HepG2 (cell line): ENCODE data around the gene ETFA. TPM values are rescaled to one million over a fixed set of nuclear protein-coding genes. Genes with fewer than 3 reads are reported as not detected.

Experiments used
- ATAC-seq: fragments of 200-7000 bp; cut with Tn5 transposase; 3 replicates; pipeline ENCODE4 v1.9.1; 2020; ENCODE audit warnings: mild to moderate bottlenecking, moderate library complexity
- BruUV-seq: library from RNA; stranded (reverse); fragments of 400-500 nt; replicated peaks from 2 replicates; lab custom pipeline; 2021; lab: Mats Ljungman, UMichigan
- CTCF ChIA-PET: fragments of 300-600 bp; formaldehyde crosslinking; extraction: SDS; loops from one replicate; lab custom pipeline; 2021; ENCODE audit warnings: low total read pairs, inconsistent platforms, low intra/inter-chr PET ratio; lab: Yijun Ruan, JAX
- POLR2A ChIA-PET: fragments of 350-600 bp; sonication (Branson Sonifier 250); formaldehyde crosslinking; loops from one replicate; lab custom pipeline; 2020; ENCODE audit warnings: antibody characterized with exemption, inconsistent platforms; lab: Yijun Ruan, JAX
- DNase-seq: peaks from one replicate; pipeline ENCODE4 v3.0.0-alpha.2; 2015; ENCODE audit warnings: low spot score
- FAIRE-seq: peaks from 3 replicates; lab custom pipeline; 2011; peaks lifted over from hg19 to GRCh38; lab: Jason Lieb, UNC
- H2AFZ ChIP-seq: one replicate; pipeline ENCODE4 v1.6.1; 2011; ENCODE audit warnings: low read length, inconsistent platforms
- H3K27ac ChIP-seq: fragments of 300-600 bp; 3 replicates; pipeline ENCODE4 v1.8.0; 2011; ENCODE audit warnings: mixed run types, mild to moderate bottlenecking, mixed read lengths, low read length, inconsistent platforms; ENCODE audit not compliant: insufficient read depth; ENCODE audit errors: extremely low read length
- H3K27me3 ChIP-seq, 2 experiments: fragments of 200-600 bp in 1 of 2; 2 replicates in 1 of 2; 3 replicates in 1 of 2; pipeline versions ENCODE4 v1.6.0 to v1.8.0; 2011; ENCODE audit warnings: low read length in 2 of 2, mild to moderate bottlenecking in 2 of 2, moderate library complexity in 2 of 2, inconsistent platforms in 1 of 2; ENCODE audit not compliant: insufficient read depth in 2 of 2, control insufficient read depth in 1 of 2
- H3K36me3 ChIP-seq, 2 experiments: fragments of 200-600 bp in 1 of 2; replicated peaks in 1 of 2; 2 replicates in 1 of 2; 3 replicates in 1 of 2; pipeline versions ENCODE4 v1.5.1 to v1.8.0; 2011; ENCODE audit warnings: low read length in 2 of 2, inconsistent platforms in 1 of 2; ENCODE audit not compliant: insufficient read depth in 2 of 2, control insufficient read depth in 1 of 2
- H3K4me1 ChIP-seq: 2 replicates; pipeline ENCODE4 v1.5.1; 2012; ENCODE audit warnings: low read length, inconsistent platforms; ENCODE audit not compliant: insufficient read depth
- H3K4me2 ChIP-seq: 2 replicates; pipeline ENCODE4 v1.6.0; 2011; ENCODE audit warnings: low read depth, low read length, inconsistent platforms
- H3K4me3 ChIP-seq, 3 experiments: fragments of 200-600 bp in 1 of 3; sonication (generic), shearing (Covaris generic) in 1 of 3; replicated peaks in 1 of 3; 2 replicates each; pipeline ENCODE4 v1.5.1; 2011 to 2016; ENCODE audit warnings: low read length in 3 of 3, inconsistent platforms in 2 of 3, low read depth in 2 of 3, mild to moderate bottlenecking in 2 of 3, control low read depth in 1 of 3, mixed read lengths in 1 of 3; ENCODE audit not compliant: insufficient read depth in 1 of 3
- H3K79me2 ChIP-seq: one replicate; pipeline ENCODE4 v1.6.1; 2011; ENCODE audit warnings: low read length, inconsistent platforms; ENCODE audit not compliant: insufficient read depth
- H3K9ac ChIP-seq: 2 replicates; pipeline ENCODE4 v1.6.0; 2011; ENCODE audit warnings: mild to moderate bottlenecking, low read depth, low read length, inconsistent platforms; ENCODE audit not compliant: insufficient read depth
- H3K9me3 ChIP-seq: 2 replicates; pipeline ENCODE4 v1.5.1; 2012; ENCODE audit warnings: mild to moderate bottlenecking, low read length
- H4K20me1 ChIP-seq: 2 replicates; pipeline ENCODE4 v1.6.0; 2011; ENCODE audit warnings: inconsistent platforms, mild to moderate bottlenecking, low read length, moderate library complexity; ENCODE audit not compliant: insufficient read depth
- CEBPB ChIP-seq: IDR thresholded peaks from 2 replicates; pipeline ENCODE4 v1.6.1; 2011; ENCODE audit warnings: low read depth, low read length, improper control_type of control experiment, borderline replicate concordance
- FOXM1 ChIP-seq: sonication (generic); formaldehyde crosslinking; IDR thresholded peaks from 2 replicates; pipeline ENCODE4 v1.5.0; 2020; ENCODE audit warnings: missing genetic modification reagents
- GTF2F1 ChIP-seq: fragments of 150-350 bp; IDR thresholded peaks from 2 replicates; pipeline ENCODE4 v1.6.1; 2014; ENCODE audit warnings: low read length
- KDM3A ChIP-seq: IDR thresholded peaks from 2 replicates; pipeline ENCODE4 v1.6.1; 2018; ENCODE audit warnings: low read depth, missing compliant biosample characterization
- MIXL1 ChIP-seq: IDR thresholded peaks from 2 replicates; pipeline ENCODE4 v1.6.1; 2016
- NAIF1 ChIP-seq: sonication (generic); formaldehyde crosslinking; IDR thresholded peaks from 2 replicates; pipeline ENCODE4 v1.5.0; 2020; ENCODE audit warnings: mild to moderate bottlenecking, missing genetic modification reagents, borderline replicate concordance
- POLR2A ChIP-seq, 2 experiments: IDR thresholded peaks; 2 replicates each; pipeline ENCODE4 v1.6.1; 2011; ENCODE audit warnings: low read depth in 2 of 2, low read length in 2 of 2, mild to moderate bottlenecking in 1 of 2, moderate library complexity in 1 of 2; ENCODE audit not compliant: insufficient read depth in 1 of 2
- ZNF253 ChIP-seq: sonication (generic); formaldehyde crosslinking; IDR thresholded peaks from 2 replicates; pipeline ENCODE4 v1.8.0; 2022; ENCODE audit warnings: mild to moderate bottlenecking, missing genetic modification reagents, borderline replicate concordance
- ZNF441 ChIP-seq: sonication (generic); formaldehyde crosslinking; IDR thresholded peaks from 2 replicates; pipeline ENCODE4 v1.7.0; 2021; ENCODE audit warnings: missing genetic modification reagents, borderline replicate concordance
- ZNF510 ChIP-seq: sonication (generic); formaldehyde crosslinking; IDR thresholded peaks from 2 replicates; pipeline ENCODE4 v1.4.0; 2020; ENCODE audit warnings: low read depth, mild to moderate bottlenecking, missing genetic modification reagents
- ZNF547 ChIP-seq: sonication (generic); formaldehyde crosslinking; IDR thresholded peaks from 2 replicates; pipeline ENCODE4 v1.5.1; 2020; ENCODE audit warnings: mild to moderate bottlenecking, missing genetic modification reagents
- ZNF563 ChIP-seq: sonication (generic); formaldehyde crosslinking; IDR thresholded peaks from 2 replicates; pipeline ENCODE4 v1.8.0; 2022; ENCODE audit warnings: mild to moderate bottlenecking, moderate library complexity, missing genetic modification reagents
- ZNF790 ChIP-seq: sonication (generic); formaldehyde crosslinking; IDR thresholded peaks from 2 replicates; pipeline ENCODE4 v1.8.0; 2022; ENCODE audit warnings: missing genetic modification reagents, mild to moderate bottlenecking, borderline replicate concordance
- WGBS: methylation state at CpG from one replicate; pipeline ENCODE4 v1.1.6; 2017; ENCODE audit warnings: low lambda C conversion rate; 5-methylcytosine and 5-hydroxymethylcytosine counted together
- in situ Hi-C: cut with HindIII; loops from 2 replicates; pipeline ENCODE4 v1.10.0; 2017; ENCODE audit warnings: low pct_unique_long_range_greater_than_20kb; ENCODE audit not compliant: extremely low pct_ligation_motif_present
- intact Hi-C: fragments of 100-400 bp; cut with micrococcal nuclease; formaldehyde crosslinking; loops from one replicate; pipeline ENCODE4 v1.10.0; 2022; ENCODE audit not compliant: unreplicated experiment
- polyA plus RNA-seq, 8 experiments: library from polyadenylated mRNA; depleted of rRNA in 3 of 8; stranded (reverse) in 7 of 8; unstranded in 1 of 8; fragments of >200 nt; fragmentation: Illumina TruSeq in 4 of 8; extraction: Trizol in 4 of 8; gene quantifications; 2 replicates each; pipeline versions ENCODE4 v1.2.1 to v1.2.3, GENCODE V29; 2011 to 2016; ENCODE audit warnings: low read depth in 4 of 8, missing spikeins in 1 of 8, mixed read lengths in 1 of 8; ENCODE audit not compliant: insufficient read depth in 1 of 8
- total RNA-seq, 5 experiments: library from RNA; depleted of rRNA; stranded (reverse); fragments of >200 nt; fragmentation: Illumina TruSeq; extraction: Trizol; gene quantifications; 2 replicates each; pipeline ENCODE4 v1.2.3, GENCODE V29; 2016; ENCODE audit warnings: low read depth in 1 of 5
- TF ChIP-seq, protein P1 (sequence below): sonication (generic); formaldehyde crosslinking; IDR thresholded peaks from 2 replicates; pipeline ENCODE4 v1.5.1; 2020; ENCODE audit warnings: missing genetic modification reagents, mild to moderate bottlenecking, borderline replicate concordance
- TF ChIP-seq, protein P2 (sequence below): sonication (generic); formaldehyde crosslinking; IDR thresholded peaks from 2 replicates; pipeline ENCODE4 v1.5.1; 2020; ENCODE audit warnings: mild to moderate bottlenecking, missing genetic modification reagents
- TF ChIP-seq, protein P3 (sequence below): sonication (generic); formaldehyde crosslinking; IDR thresholded peaks from 2 replicates; pipeline ENCODE4 v1.8.1; 2023; ENCODE audit warnings: mild to moderate bottlenecking, inconsistent platforms, moderate library complexity, missing genetic modification reagents, borderline replicate concordance

ETFA gene
- total and polyA plus RNA-seq, 2 of the 13 experiments (the other 11 are each of a cell fraction or from before 2014, with no cell fraction given): 291 to 396 TPM

DNA sequence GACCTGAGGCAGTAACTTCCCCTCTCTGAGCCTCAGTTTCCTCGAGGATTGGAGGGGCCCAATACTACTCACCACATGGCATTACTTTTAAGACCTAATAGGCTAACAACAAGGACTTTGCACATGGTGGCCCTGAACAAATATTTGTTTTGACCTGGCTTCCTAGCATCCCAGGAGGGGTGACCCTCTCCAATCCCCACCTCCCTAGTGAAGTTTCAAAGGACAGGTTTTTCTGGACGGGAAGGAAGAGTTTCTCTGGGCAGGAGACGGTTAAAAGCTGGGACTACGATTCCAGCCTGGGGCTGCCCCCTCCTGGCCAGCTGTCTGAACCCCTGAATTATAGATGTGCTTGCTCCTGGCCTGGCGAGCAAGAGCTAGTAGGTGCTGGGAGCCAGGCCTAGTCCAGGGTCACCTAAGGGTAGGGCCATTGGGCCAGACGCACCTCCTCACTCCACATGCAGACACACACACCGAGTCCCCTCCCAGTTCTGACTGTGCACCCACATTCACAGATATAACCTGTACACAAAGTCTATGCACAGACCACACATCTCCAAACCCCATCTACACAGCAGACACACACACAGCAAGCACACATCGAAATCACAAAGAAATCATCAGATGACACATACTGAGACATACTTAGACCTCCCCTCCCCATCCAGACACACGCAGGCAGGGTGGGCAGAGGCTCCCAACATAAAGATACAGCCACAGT, 22.6 kb upstream of the ETFA start (continued):
- TF ChIP-seq, protein P1, sequence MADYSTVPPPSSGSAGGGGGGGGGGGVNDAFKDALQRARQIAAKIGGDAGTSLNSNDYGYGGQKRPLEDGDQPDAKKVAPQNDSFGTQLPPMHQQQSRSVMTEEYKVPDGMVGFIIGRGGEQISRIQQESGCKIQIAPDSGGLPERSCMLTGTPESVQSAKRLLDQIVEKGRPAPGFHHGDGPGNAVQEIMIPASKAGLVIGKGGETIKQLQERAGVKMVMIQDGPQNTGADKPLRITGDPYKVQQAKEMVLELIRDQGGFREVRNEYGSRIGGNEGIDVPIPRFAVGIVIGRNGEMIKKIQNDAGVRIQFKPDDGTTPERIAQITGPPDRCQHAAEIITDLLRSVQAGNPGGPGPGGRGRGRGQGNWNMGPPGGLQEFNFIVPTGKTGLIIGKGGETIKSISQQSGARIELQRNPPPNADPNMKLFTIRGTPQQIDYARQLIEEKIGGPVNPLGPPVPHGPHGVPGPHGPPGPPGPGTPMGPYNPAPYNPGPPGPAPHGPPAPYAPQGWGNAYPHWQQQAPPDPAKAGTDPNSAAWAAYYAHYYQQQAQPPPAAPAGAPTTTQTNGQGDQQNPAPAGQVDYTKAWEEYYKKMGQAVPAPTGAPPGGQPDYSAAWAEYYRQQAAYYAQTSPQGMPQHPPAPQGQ: 0 out of 2 replicates have a peak, but pooled peaks have one; percentile 76
- TF ChIP-seq NAIF1 (CRISPR knock-in tag) (no peak), KDM3A (CRISPR knock-in tag) (peak; percentile 33; the same call in 1 of the 2 replicates)
- TF ChIP-seq, all 625 proteins: peak for 135

DNA sequence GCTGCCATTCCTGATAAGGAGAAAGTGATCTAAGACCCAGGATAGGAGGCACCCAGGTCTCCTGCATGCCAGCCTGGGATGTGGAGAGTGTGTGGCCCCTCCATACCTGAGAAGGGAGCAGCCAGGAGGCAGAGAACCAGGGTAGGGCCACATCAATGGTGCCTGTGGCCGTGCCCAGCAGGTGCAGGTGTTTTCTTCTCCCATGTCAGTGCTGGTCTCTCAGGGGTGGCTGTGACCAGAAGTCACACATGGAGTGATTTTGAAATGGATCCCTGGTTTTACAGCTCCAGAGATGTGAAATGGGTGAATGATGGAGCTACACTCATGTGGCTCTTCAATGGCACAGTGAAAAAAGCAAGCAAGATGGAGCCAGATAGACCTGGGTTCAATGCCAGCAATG, 22.0 kb upstream of the ETFA start:
- no peak overlapping the region for H3K9ac ChIP-seq
- intact Hi-C loops: loop anchor here (5.0 to 10.0 kb wide), 3 partner anchors 49 to 141 kb away; no protein-coding TSS in a partner anchor
- 14% methylated on average over 1 of the region's 1 CpG for WGBS
- DNase-seq (no peak), ATAC-seq (peak; percentile 3; the same call in 2 of the 3 replicates), FAIRE-seq (no peak)
- no peaks in the 10 kb centered on the region; a peak in 3 of 5 replicates for H3K27me3 ChIP-seq
- peak overlapping the region; percentile 43 for H3K27ac ChIP-seq
- peak overlapping the region; percentile 78 for H3K4me2 ChIP-seq
- H2AFZ ChIP-seq: no peak overlapping the region
- H4K20me1 ChIP-seq: no peaks in the 10 kb centered on the region
- peak overlapping the region in 1 of 3 experiments; percentile 61; a peak in 2 of 6 replicates for H3K4me3 ChIP-seq
- BruUV-seq: no TSS peak
- H3K4me1 ChIP-seq: peaks cover 41% of the 10 kb centered on the region
- H3K36me3 ChIP-seq: no peaks in the 10 kb centered on the region
- CTCF ChIA-PET: interaction anchor here (1.2 kb wide), 1 partner anchor 143 kb away, joined by 4 read pairs; no protein-coding TSS in a partner anchor
- in situ Hi-C loops: loop anchor here (5.0 kb wide), 2 partner anchors 96 to 141 kb away; no protein-coding TSS in a partner anchor
- H3K79me2 ChIP-seq: peaks cover 17% of the 10 kb centered on the region
- H3K9me3 ChIP-seq: no peaks in the 10 kb centered on the region
- POLR2A ChIA-PET: interaction anchor here (0.9 to 5.5 kb wide), 6 partner anchors 12 to 148 kb away, joined by 3 to 132 read pairs (median 4); partner anchors contain the start of gene ETFA
- TF ChIP-seq, protein P2, sequence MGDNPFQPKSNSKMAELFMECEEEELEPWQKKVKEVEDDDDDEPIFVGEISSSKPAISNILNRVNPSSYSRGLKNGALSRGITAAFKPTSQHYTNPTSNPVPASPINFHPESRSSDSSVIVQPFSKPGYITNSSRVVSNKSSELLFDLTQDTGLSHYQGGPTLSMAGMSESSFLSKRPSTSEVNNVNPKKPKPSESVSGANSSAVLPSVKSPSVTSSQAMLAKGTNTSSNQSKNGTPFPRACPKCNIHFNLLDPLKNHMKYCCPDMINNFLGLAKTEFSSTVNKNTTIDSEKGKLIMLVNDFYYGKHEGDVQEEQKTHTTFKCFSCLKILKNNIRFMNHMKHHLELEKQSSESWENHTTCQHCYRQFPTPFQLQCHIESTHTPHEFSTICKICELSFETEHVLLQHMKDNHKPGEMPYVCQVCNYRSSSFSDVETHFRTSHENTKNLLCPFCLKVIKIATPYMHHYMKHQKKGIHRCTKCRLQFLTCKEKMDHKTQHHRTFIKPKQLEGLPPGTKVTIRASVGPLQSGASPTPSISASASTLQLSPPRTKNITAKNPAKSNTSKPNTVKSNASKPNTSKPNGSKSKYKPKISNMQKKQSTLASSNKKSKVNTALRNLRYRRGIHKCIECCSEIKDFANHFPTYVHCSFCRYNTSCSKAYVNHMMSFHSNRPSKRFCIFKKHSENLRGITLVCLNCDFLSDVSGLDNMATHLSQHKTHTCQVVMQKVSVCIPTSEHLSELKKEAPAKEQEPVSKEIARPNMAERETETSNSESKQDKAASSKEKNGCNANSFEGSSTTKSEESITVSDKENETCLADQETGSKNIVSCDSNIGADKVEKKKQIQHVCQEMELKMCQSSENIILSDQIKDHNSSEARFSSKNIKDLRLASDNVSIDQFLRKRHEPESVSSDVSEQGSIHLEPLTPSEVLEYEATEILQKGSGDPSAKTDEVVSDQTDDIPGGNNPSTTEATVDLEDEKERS (CRISPR knock-in tag): 0 out of 2 replicates have a peak, but pooled peaks have one; percentile 14
- TF ChIP-seq POLR2A (IDR thresholded peaks at IDR 0.05; ENCODE audit: insufficient read depth in 1 of 2, low read depth in 2 of 2, low read length in 2 of 2): no peak
- 0 out of 2 replicates have a peak, but pooled peaks have one; percentile 52 for TF ChIP-seq ZNF253
- TF ChIP-seq CEBPB: no peak
- 0 out of 2 replicates have a peak, but pooled peaks have one; percentile 3 for TF ChIP-seq ZNF441 (CRISPR knock-in tag)
- TF ChIP-seq ZNF563 (CRISPR knock-in tag): no peak
- 0 out of 2 replicates have a peak, but pooled peaks have one; percentile 14 for TF ChIP-seq ZNF790 (CRISPR knock-in tag)
- no peak for TF ChIP-seq ZNF510 (CRISPR knock-in tag)
- no peak for TF ChIP-seq MIXL1
- TF ChIP-seq ZNF547 (CRISPR knock-in tag): no peak
- TF ChIP-seq GTF2F1: no peak
- no peak for TF ChIP-seq FOXM1 (CRISPR knock-in tag)
- TF ChIP-seq, protein P3, sequence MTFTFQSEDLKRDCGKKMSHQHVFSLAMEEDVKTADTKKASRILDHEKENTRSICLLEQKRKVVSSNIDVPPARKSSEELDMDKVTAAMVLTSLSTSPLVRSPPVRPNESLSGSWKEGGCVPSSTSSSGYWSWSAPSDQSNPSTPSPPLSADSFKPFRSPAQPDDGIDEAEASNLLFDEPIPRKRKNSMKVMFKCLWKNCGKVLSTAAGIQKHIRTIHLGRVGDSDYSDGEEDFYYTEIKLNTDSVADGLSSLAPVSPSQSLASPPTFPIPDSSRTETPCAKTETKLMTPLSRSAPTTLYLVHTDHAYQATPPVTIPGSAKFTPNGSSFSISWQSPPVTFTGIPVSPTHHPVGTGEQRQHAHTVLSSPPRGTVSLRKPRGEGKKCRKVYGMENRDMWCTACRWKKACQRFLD (CRISPR knock-in tag): no peak
